ENCODE results near the gene SYCP2.

Gene SYCP2

DNA sequence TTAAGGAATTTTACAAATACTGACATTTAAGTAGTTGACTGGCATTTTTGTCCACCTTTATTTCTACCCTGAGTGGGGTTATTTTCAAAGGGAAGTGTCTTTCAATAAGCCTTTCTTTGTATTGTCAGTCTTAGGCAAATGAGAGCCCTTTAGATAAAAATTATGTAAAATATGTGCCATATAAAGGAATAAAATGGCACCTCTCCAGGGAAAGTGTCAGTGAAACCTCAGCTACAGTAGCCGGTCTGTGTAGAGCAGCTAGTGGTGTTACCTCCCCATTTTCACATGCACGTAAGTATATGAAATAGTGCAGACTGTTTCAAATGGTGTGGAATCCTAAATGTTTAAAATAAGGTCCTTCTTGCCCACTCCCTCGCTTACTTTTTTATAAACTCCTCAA, 11.7 kb upstream of the SYCP2 start:
- Histone ChIP-seq H3K4me3 (no peak overlapping the region), H3K27ac (no peak overlapping the region)
- DNase-seq (ENCODE audit: low spot score) = no peak
- TF ChIP-seq, protein P1, sequence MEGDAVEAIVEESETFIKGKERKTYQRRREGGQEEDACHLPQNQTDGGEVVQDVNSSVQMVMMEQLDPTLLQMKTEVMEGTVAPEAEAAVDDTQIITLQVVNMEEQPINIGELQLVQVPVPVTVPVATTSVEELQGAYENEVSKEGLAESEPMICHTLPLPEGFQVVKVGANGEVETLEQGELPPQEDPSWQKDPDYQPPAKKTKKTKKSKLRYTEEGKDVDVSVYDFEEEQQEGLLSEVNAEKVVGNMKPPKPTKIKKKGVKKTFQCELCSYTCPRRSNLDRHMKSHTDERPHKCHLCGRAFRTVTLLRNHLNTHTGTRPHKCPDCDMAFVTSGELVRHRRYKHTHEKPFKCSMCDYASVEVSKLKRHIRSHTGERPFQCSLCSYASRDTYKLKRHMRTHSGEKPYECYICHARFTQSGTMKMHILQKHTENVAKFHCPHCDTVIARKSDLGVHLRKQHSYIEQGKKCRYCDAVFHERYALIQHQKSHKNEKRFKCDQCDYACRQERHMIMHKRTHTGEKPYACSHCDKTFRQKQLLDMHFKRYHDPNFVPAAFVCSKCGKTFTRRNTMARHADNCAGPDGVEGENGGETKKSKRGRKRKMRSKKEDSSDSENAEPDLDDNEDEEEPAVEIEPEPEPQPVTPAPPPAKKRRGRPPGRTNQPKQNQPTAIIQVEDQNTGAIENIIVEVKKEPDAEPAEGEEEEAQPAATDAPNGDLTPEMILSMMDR (IDR thresholded peaks at IDR 0.05) = no peak

DNA sequence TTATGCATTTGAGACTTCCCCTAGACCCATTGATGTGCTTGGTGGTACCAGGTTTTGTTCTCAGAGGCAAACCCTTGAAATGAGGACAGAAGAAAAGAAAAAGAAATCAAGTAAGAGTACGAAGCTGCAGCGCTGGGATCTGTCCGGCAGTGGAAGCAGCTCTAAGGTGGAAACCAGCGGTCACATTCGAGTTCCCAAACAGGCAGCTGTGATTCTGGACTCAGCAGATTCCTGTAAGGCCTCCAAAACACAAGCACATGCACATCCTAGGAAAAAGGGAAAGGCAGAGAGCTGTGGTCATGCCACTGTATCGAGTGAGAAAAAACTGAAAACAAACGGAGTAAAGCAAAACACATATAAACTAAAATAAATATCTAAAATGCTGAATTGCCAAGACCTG, 11.3 kb upstream of the SYCP2 start:
- H3K27ac ChIP-seq = no peak overlapping the region
- no peak for DNase-seq (ENCODE audit: low spot score)
- TF ChIP-seq, protein P1 (IDR thresholded peaks at IDR 0.05) = no peak
- H3K4me3 ChIP-seq = no peak overlapping the region

DNA sequence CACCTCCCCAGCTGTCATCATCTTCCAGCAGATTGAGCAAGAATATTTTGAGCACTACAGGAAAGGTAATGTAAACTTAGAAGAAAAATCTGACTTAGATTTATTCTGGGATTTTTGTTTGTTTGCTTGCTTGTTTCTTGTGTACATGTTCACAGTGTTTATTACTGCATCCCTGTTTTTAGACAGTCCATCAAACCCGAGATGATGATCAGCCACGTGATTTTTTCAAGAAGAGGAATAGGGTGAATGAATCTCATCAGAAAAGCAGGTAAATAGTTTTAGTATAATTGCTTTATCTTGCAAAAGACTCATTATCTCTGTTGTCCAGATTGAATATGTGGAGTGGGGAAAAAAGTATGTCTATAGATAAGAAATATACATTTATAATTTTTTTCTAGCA, 8.8 kb upstream of the SYCP2 start:
- Histone ChIP-seq H3K27ac (no peak overlapping the region), H3K4me3 (no peak overlapping the region)
- TF ChIP-seq, protein P1 (IDR thresholded peaks at IDR 0.05) = no peak
- DNase-seq (ENCODE audit: low spot score) = no peak

DNA sequence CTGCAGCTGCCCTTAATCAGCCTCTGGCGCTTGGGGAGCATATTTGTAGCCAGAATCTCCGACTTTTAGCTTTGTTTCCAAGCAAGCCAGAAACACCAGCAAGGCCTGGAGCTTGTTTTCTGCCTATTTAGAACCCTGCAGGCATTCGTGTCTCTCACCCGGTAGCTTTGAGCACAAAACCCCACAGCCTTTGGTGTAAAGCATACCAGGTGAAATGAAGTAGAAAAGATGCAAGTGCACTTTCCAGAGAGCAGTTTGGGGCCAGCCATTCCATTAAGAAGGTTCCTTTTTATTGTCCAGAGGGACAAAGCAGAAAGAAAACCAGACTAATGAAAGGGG, 7.5 kb upstream of the SYCP2 start:
- TF ChIP-seq, protein P1 (IDR thresholded peaks at IDR 0.05) = no peak
- no peak for DNase-seq (ENCODE audit: low spot score)
- peak overlapping the region; percentile 87 for H3K4me3 ChIP-seq

DNA sequence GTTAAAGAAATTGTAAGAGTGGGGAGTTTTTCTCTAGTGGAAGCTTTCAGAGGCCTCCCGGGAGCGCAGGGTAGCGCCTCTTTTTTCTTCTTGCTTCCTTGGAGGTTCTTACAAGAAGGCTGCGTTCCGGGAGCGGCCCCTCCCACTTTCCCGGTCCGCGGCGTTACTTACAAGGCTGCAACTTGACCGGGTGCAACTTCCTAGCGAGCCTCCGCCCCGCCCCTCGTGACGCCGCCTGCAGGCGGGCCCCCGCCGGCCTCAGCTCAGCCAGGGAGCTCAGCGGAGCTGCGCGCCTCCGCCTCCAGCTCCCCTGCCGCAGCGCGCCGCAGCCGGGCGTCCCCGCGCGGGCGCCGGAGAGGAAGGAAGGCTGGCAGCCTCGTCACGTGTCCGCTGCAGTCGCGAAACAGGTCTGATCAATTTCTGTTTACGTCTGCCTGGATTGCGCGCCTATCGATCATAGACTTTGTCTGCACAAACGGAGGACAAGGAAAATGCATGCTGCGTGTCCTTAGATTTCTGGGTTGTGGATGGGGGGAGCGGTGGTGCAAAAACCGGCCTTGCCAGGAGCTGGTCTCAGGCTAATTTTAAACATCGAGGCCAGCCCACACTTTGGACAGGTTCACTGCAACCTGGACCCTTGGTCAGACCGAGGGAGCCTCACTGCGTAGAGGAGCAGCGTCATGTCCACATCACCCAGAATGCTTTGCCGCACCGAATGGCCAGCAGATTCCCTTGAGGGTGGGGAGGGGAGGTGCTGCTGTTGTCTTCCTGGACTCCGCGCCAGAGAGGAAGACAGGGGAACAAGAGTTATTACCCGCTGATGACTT, 6.9 kb upstream of the SYCP2 start, which contains the start of the genes FAM217B and PPP1R3D:
Gene FAM217B (plus strand): TSS at position 261 of the 827 bp plus-strand sequence. CDS start 3,555 bp downstream, outside the sequence.
Gene PPP1R3D (minus strand): TSS at position 177 of the 827 bp plus-strand sequence. CDS start 374 bp downstream, outside the sequence.
- DNase-seq (ENCODE audit: low spot score) = peak; percentile 100
- TF ChIP-seq, protein P1 (IDR thresholded peaks at IDR 0.05) = no peak
- Histone ChIP-seq H3K4me3 (peak within 1 kb of the TSS; percentile 87), H3K27ac (peak within 1 kb of the TSS; percentile 93 to 98)

More for the DNA sequence above, 7.5 kb upstream of the SYCP2 start:
- peak overlapping the region; percentile 93 to 98 for H3K27ac ChIP-seq

DNA sequence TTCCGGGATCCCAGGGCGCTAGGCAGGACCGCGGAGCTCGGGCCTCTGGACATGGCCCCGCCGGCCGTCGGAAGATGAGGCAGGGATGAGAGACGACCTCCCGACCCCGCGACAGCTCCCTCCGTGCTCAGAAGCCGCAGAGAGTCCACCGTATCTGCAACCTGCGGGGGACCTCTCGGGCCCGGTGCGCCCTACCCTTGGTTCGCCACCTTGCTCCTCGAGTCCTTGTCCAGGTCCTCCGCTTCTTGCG, 6.4 kb upstream of the SYCP2 start:
- TF ChIP-seq, protein P1 (IDR thresholded peaks at IDR 0.05) = no peak
- peak; percentile 81 for DNase-seq (ENCODE audit: low spot score)
- Histone ChIP-seq H3K4me3 (peak overlapping the region; percentile 87), H3K27ac (peak overlapping the region; percentile 93 to 98)

All from coronary artery (tissue), 2 donors.